GM21825 (cell line): Measurements from ENCODE around the gene ANXA2R.

ENCODE experiments used
- ATAC-seq: cut with Tn5 transposase; IDR thresholded peaks from one replicate; pipeline ENCODE4 v1.9.1; 2021; ENCODE audit warnings: mild to moderate bottlenecking, moderate library complexity; ENCODE audit not compliant: unreplicated experiment

The ANXA2R gene

GRCh38 chr5:43006424-43007202 is 33.5 kb downstream of the ANXA2R start:
- ATAC-seq: no peak

GRCh38 chr5:43005031-43005430 is 35.1 kb downstream of the ANXA2R start:
- ATAC-seq: no peak

DNA sequence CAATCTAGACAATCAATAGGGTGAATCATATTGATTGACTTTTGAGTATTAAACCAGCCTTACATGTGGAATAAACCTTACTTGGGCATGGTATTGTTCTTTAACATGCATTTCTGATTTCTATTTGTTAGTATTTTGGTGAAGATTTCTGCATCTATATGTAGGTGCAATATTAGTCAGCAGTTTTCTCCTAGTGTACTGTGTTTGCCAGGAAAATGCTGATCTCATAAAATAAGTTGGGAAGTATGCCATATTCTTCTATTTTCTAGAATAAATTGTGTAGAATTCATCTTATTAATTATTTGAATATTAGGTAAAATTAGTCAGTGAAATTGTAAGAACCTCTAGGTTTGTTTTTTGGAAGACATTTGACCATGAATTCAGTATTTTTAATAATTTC is 38.4 kb downstream of the ANXA2R start:
- ATAC-seq: no peak

GRCh38 chr5:43000914-43001313 is 39.2 kb downstream of the ANXA2R start:
- no peak for ATAC-seq

DNA sequence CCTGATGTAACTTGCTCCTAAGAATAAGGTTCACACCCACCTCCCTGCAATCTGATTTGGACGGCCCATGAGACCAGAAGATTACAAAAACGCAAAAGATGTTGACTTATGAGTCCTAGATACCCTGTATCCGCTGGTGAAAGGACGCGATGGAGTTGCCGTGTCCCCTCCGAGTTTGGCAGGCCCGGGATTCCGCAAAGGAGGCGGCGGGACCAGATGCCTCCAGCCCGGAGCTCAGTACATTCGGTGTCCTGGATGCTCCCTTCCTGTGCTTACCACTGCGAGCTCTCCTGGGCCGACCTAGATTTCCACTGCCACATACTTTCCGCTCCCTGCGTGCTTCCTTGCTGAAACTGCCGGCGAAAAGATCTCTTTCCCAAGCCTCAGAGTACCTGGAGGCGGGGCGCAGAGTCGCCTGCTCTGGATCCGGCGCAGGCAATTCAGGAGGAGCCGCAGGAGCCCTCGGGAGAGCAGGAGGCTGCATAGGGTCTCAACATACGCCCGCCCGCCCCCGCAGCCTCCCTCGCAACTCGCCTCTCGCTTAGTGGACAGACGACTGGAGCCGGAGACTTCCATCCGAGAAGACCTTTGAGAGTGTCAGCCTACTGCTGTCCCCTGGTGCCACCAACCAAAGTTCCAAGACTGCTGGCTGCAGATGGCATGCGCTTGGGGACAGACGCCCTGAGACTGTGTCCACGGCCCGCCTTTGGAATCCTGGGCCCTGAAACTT is 39.8 kb downstream of the ANXA2R start:
- no peak for ATAC-seq

DNA sequence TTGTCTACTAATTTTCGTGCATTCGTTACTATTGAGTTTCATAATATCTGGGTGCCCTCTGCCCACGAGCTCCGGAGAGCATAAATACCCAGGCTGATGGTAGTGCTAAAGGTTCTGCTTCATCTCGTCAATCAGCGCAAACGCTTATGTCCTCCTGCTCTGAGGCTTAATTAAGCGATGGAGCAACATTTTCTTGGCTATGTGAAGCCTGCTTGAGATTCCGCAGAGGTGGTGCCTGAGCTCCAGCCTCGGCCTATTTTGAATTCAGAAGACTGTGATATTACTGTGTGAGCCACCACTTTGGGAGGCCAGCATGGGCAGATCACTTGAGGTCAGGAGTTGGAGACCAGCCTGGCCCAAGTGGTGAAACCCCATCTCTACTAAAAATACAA is 44.8 kb downstream of the ANXA2R start:
- no peak for ATAC-seq

DNA sequence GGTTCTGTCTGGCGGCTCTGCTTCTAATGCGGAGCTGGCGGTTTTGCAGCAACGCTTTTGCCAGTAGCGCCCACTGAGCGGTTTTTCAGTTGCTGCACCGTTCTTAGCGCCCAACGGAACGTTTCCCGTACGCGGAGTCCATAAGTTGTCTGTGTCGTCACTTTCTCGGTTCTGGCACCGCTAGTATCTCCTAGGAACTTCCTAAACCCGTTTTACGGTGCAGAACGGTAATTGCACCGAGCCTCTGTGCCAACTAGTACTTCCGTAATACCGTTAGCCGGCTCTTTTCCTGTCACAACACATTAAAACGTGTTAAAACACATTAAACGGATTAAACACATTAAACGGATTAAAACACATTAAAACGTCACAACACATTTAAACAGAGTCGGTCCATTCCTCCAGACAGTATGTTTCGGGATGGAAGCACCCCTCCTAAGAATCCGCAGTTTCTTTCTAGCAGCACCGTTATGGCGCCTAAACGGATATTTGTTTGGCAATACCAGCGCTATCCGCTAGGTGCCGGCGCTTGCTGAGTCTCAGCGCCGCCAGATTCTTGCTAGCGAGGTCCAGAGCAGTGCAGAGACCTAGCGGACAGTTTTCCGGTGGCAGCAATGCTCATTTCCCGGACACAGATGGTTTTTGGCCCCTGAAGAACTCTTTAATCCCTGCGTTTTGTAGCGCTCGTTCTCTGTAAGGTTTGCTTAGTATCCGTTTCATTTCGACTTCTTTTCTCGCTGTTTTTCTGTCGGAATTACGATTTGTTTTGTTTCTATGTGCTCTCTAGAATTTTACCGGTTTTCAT is 45.4 kb downstream of the ANXA2R start:
- peak; percentile 57 for ATAC-seq

- no peak for ATAC-seq
Measured at GRCh38 chr5:42994246-42994554, 45.9 kb downstream of the ANXA2R start.

DNA sequence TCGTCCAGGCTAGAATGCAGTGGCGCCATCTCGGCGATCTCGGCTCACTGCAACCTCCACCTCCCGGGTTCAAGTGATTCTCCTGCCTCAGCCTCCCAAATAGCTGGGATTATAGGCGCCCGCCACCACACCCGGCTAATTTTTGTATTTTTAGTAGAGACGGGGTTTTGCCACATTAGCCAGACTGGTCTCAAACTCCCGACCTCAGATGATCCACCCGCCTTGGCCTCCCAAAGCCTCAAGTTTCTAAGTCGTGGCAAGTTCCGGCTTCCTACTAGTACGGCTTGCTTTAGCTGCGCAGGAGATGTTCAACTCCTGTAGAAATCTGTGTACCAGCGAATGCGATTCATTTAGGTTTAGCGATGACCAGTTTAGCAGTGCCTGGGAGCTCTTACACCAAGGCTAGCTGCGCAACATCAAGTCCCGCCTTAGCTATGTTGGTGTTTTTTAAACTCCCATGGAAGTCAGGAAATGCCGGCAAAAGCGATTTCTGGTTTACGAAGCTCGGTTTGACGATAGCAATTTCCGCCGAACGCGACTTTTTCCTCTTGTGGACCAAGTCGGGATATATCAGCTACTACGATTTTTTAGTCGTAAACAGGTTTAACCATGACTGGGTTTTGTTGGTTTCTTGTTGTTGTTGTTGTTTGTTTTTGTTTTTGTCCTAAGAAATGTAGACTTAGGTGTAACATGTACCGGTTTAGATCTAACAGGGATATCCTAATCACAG is 46.4 kb downstream of the ANXA2R start:
- ATAC-seq: no peak

DNA sequence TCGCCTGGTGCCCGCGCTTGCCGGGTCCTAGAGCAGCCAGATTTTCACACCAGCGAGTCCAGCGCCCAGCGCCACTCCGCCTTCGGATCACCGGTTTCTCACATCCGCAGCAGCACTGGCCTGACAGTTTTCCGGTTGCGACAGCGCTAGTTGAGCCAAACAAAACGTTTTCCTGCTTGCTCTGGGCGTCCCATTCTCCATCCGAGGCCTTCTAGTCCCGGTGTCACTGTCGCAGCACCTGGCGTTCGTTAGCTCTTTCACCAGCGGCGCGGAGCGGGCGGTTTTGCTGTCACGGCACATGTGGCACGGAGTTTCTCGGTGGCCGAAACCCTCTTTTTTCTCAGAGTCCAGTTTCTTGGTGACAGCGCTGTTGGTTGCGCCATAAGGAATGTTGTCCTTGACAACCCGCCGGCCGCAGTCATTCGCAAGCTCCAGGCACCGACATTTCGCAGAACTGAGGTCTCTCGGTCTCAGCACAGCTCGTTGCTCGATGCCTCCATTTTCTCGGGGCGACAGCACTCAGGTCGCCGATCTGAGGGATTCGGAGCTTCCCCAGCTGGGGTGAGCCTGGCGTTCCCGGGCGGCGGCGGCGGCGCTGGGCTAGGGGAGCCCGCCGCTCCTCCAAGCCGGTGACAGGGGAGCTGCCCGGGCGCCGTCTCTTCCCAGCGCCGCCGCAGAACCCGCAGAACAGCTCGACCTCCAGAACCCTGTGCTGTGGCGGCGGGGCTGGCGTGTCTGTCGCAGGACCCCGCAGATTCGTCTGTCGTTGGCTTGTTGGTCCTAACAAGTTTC is 47.8 kb downstream of the ANXA2R start:
- ATAC-seq: peak; percentile 54

- ATAC-seq: peak; percentile 26
Measured at GRCh38 chr5:42991404-42992087, 48.6 kb downstream of the ANXA2R start.

DNA sequence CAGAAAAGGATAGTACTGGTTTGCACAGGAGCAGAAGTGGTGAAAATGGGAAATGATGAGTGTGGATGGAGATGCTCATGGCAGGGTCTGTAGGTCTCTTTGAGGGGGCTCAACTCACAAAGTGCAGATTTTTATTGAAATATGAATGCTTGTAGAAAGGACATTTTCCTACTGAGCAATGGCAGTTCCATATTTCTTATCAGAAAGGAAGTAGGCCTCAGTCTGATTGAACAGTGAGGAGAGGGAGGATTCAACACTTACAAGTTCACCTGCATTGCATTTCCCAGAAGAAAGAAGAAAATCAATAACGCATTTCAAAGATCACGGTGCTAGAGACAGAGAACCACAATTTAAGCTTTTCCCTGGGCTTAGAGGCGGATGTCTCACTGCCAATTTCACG is 49.2 kb downstream of the ANXA2R start:
- ATAC-seq: no peak
